HG03066 (cell line): ENCODE measurements around the gene TPM2.

Experiments
- ATAC-seq: cut with Tn5 transposase; IDR thresholded peaks from one replicate; pipeline ENCODE4 v1.9.1; 2021; ENCODE audit warnings: low read depth; ENCODE audit not compliant: unreplicated experiment

TPM2 gene

DNA sequence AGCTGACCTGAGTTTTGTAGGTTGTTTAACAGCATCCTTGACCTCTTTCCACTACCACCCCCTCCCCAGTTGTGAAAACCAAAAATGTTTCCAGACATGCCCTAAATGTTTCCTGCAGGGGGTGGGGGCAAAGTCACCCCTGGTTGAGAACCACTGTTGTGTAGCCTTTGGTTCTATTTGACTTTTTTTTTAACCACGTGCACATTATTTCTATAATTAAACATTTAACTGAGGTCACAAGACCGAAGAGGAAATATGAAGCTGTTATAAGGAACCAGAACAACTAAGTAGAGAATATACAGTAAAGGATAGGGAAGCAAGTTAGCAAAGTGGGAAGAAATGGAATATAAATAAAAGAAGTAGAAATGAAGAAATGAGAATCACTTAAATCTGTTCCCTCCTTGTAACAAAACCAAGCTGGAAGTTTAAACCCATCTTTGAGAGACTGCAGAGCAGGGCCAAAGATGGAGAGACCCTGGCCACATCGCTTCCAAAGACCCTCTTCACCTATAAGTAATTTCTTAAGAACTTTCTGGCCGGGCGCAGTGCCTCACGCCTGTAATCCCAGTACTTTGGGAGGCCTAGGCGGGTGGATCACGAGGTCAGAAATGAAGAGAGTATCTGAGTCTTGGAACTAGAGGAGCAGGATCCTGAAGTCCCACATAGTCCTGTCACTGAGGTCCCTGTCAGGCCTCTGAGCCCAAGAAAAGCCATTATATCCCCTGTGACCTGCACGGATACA, 53.4 kb downstream of the TPM2 start:
- no peak for ATAC-seq

GRCh38 chr9:35635730-35636129, 54.0 kb downstream of the TPM2 start:
- no peak for ATAC-seq
